ENCODE data around the gene CHRDL2.

- TF ChIP-seq CTCF (IDR thresholded peaks at IDR 0.05): no peak
- TF ChIP-seq POLR2A (IDR thresholded peaks at IDR 0.05): no peak
Observed at GRCh38 chr11:74766905-74767304, 35.7 kb upstream of the CHRDL2 start.

Data from breast epithelium (tissue), 3 donors.